ENCODE measurements around the gene INSC.
"Not testable (repeated sequence)": the region's sequence is repeated elsewhere in the genome, so short reads cannot be mapped to it uniquely, and the experiment has no call there.

INSC gene

GRCh38 chr11:15114501-15115475 is at the start of gene INSC:
Gene INSC, plus strand, starts transcription at chr11:15114923. Its CDS starts 34,252 bp downstream, at chr11:15149175.
- DNase-seq (ENCODE audit: low read depth in 3 of 3): no peak

GRCh38 chr11:15069751-15070150 is 45.0 kb upstream of the INSC start:
- not testable (repeated sequence) for DNase-seq (ENCODE audit: low read depth in 3 of 3)

- no peak for DNase-seq (ENCODE audit: low read depth in 3 of 3)
Observed at GRCh38 chr11:15071556-15072255, 43.0 kb upstream of the INSC start.

- no peak for DNase-seq (ENCODE audit: low read depth in 3 of 3)
Observed at GRCh38 chr11:15072551-15073143, 42.1 kb upstream of the INSC start.

GRCh38 chr11:15073361-15074205 is 41.1 kb upstream of the INSC start, which contains the start of gene CALCB:
Gene CALCB, plus strand, starts transcription at chr11:15073593. Its CDS starts 1,126 bp downstream, at chr11:15074719.
- peak in 1 of 3 donors; percentile 17 for DNase-seq (ENCODE audit: low read depth in 3 of 3)

- peak; percentile 87 to 89 (median 87) for DNase-seq (ENCODE audit: low read depth in 3 of 3)
Observed at GRCh38 chr11:15074206-15075161, 40.2 kb upstream of the INSC start.

GRCh38 chr11:15075162-15075526 is 39.6 kb upstream of the INSC start:
- DNase-seq (ENCODE audit: low read depth in 3 of 3): no peak

- no peak for DNase-seq (ENCODE audit: low read depth in 3 of 3)
Observed at GRCh38 chr11:15091175-15091574, 23.5 kb upstream of the INSC start.

- no peak for DNase-seq (ENCODE audit: low read depth in 3 of 3)
Observed at GRCh38 chr11:15091625-15092024, 23.1 kb upstream of the INSC start.

- no peak for DNase-seq (ENCODE audit: low read depth in 3 of 3)
Observed at GRCh38 chr11:15093432-15093831, 21.3 kb upstream of the INSC start.

- DNase-seq (ENCODE audit: low read depth in 3 of 3): no peak
Observed at GRCh38 chr11:15095736-15096228, 18.9 kb upstream of the INSC start.

GRCh38 chr11:15097411-15097810 is 17.3 kb upstream of the INSC start:
- no peak for DNase-seq (ENCODE audit: low read depth in 3 of 3)

GRCh38 chr11:15099267-15099666 is 15.5 kb upstream of the INSC start:
- DNase-seq (ENCODE audit: low read depth in 3 of 3): no peak

GRCh38 chr11:15101072-15101709 is 13.5 kb upstream of the INSC start:
- peak; percentile 17 to 39 (median 26) for DNase-seq (ENCODE audit: low read depth in 3 of 3)

GRCh38 chr11:15104166-15104565 is 10.6 kb upstream of the INSC start:
- no peak for DNase-seq (ENCODE audit: low read depth in 3 of 3)

GRCh38 chr11:15106201-15106965 is 8.3 kb upstream of the INSC start:
- no peak for DNase-seq (ENCODE audit: low read depth in 3 of 3)

GRCh38 chr11:15107730-15108515 is 6.8 kb upstream of the INSC start:
- DNase-seq (ENCODE audit: low read depth in 3 of 3): no peak

GRCh38 chr11:15108592-15109130 is 6.1 kb upstream of the INSC start:
- no peak for DNase-seq (ENCODE audit: low read depth in 3 of 3)

All from stimulated activated CD4-positive, alpha-beta T cell treated with anti-CD3 and anti-CD28 coated beads, TNF-alpha, amount 100 ng/mL, for 48 hours (primary cell).